Naive thymus-derived CD4-positive, alpha-beta T cell (primary cell): ENCODE data around the gene PAF1. TPM values are rescaled to one million over a fixed set of nuclear protein-coding genes. Genes with fewer than 3 reads are reported as not detected.
"Not testable (repeated sequence)": the region's sequence is repeated elsewhere in the genome, so short reads cannot be mapped to it uniquely, and the experiment has no call there.

Experiments used
- ATAC-seq: fragments of 150-1000 bp; cut with Tn5 transposase; 2 replicates; pipeline ENCODE4 v1.10.0; 2021; ENCODE audit warnings: mild to moderate bottlenecking, moderate library complexity
- CTCF ChIA-PET: fragments of 350-600 bp; sonication (Branson Sonifier 250); formaldehyde crosslinking; loops from one replicate; lab custom pipeline; 2021; ENCODE audit warnings: antibody characterized with exemption; lab: Charles Lee
- POLR2A ChIA-PET: fragments of 350-600 bp; sonication (Branson Sonifier 250); formaldehyde crosslinking; loops from one replicate; lab custom pipeline; 2021; ENCODE audit warnings: antibody characterized with exemption, inconsistent platforms; lab: Charles Lee
- DNase-seq, 9 donors: peaks; one replicate each; pipeline versions ENCODE4 v3.0.0 to v3.0.0-alpha.2; 2020 to 2022; ENCODE audit warnings: mixed read lengths in 1 of 9
- H3K27ac ChIP-seq: one replicate; pipeline ENCODE4 v1.7.0; 2013; ENCODE audit warnings: mild to moderate bottlenecking, low read depth, low read length, moderate library complexity
- H3K27me3 ChIP-seq, 2 donors: one replicate each; pipeline ENCODE4 v1.7.0; 2013; ENCODE audit warnings: low read length in 2 of 2, mild to moderate bottlenecking in 2 of 2, moderate library complexity in 2 of 2; ENCODE audit not compliant: control insufficient read depth in 2 of 2, insufficient read depth in 2 of 2
- H3K36me3 ChIP-seq, 3 experiments: 1 replicate in 2 of 3; 2 replicates in 1 of 3; pipeline ENCODE4 v1.7.0; 2013; ENCODE audit warnings: low read length in 3 of 3, mild to moderate bottlenecking in 3 of 3, moderate library complexity in 1 of 3; ENCODE audit not compliant: insufficient read depth in 3 of 3, control insufficient read depth in 2 of 3
- H3K4me1 ChIP-seq, 2 donors: one replicate each; pipeline ENCODE4 v1.7.0; 2013; ENCODE audit warnings: low read length in 2 of 2, mild to moderate bottlenecking in 2 of 2, moderate library complexity in 1 of 2; ENCODE audit not compliant: control insufficient read depth in 2 of 2, insufficient read depth in 2 of 2
- H3K4me3 ChIP-seq: 2 replicates; pipeline ENCODE4 v1.7.0; 2013; ENCODE audit warnings: mild to moderate bottlenecking, low read length
- H3K9me3 ChIP-seq, 3 experiments: 1 replicate in 2 of 3; 2 replicates in 1 of 3; pipeline ENCODE4 v1.7.0; 2013; ENCODE audit warnings: low read length in 3 of 3; ENCODE audit not compliant: control insufficient read depth in 2 of 3
- H3K27ac Mint-ChIP-seq, 9 donors: one replicate each; pipeline ENCODE4 v1.8.0; 2020 to 2022; ENCODE audit warnings: mixed read lengths in 9 of 9, mild to moderate bottlenecking in 8 of 9, moderate library complexity in 5 of 9, inconsistent platforms in 2 of 9
- H3K27me3 Mint-ChIP-seq, 5 donors: one replicate each; pipeline ENCODE4 v1.8.0; 2021 to 2022; ENCODE audit warnings: mixed read lengths in 5 of 5, mild to moderate bottlenecking in 1 of 5
- H3K36me3 Mint-ChIP-seq, 5 donors: one replicate each; pipeline ENCODE4 v1.8.0; 2020 to 2022; ENCODE audit warnings: mixed read lengths in 5 of 5, mild to moderate bottlenecking in 3 of 5, inconsistent platforms in 1 of 5
- H3K4me1 Mint-ChIP-seq, 7 donors: one replicate each; pipeline ENCODE4 v1.8.0; 2020 to 2022; ENCODE audit warnings: mixed read lengths in 7 of 7, mild to moderate bottlenecking in 3 of 7, inconsistent platforms in 1 of 7
- H3K4me3 Mint-ChIP-seq, 10 donors: one replicate each; pipeline ENCODE4 v1.8.0; 2020 to 2022; ENCODE audit warnings: mild to moderate bottlenecking in 10 of 10, mixed read lengths in 10 of 10, moderate library complexity in 6 of 10, inconsistent platforms in 2 of 10
- H3K9me3 Mint-ChIP-seq, 11 donors: one replicate each; pipeline ENCODE4 v1.8.0; 2020 to 2022; ENCODE audit warnings: mixed read lengths in 11 of 11, mild to moderate bottlenecking in 4 of 11, inconsistent platforms in 1 of 11, moderate library complexity in 1 of 11
- intact Hi-C, 2 donors: fragments of 100-400 bp; cut with micrococcal nuclease; formaldehyde crosslinking; loops; one replicate each; pipeline ENCODE4 v1.15.1; 2023
- polyA plus RNA-seq, 2 donors: library from polyadenylated mRNA; unstranded; fragments of 300-500 nt; fragmentation: Illumina TruSeq; gene quantifications; one replicate each; pipeline ENCODE4 v1.2.3, GENCODE V29; 2021
- total RNA-seq, 6 experiments: library from RNA in 5 of 6; stranded (reverse) in 5 of 6; gene quantifications; 1 replicate in 5 of 6; 2 replicates in 1 of 6; pipeline ENCODE4 v1.2.3 and lab custom pipeline; 2021 to 2026

PAF1 gene
- total and polyA plus RNA-seq, 7 experiments from 2014 or later: 35.8 to 104 (median 55.5) TPM

- Mint-ChIP-seq H3K36me3 (peaks cover 0 to 21% (median 0%) of the 10 kb centered on the region in 5 donors), H3K4me1 (peaks cover 64 to 77% (median 73%) of the 10 kb centered on the region in 7 donors), H3K9me3 (peaks cover 0 to 1% (median 0%) of the 10 kb centered on the region in 11 donors), H3K4me3 (peak within 1 kb of the TSS; percentile 90 to 100 (median 97)), H3K27me3 (no peaks in the 10 kb centered on the region), H3K27ac (peak within 1 kb of the TSS; percentile 90 to 97 (median 96))
- peak within 1 kb of the TSS; percentile 84 for H3K27ac ChIP-seq
- H3K4me3 ChIP-seq: peak within 1 kb of the TSS; percentile 95
- peaks cover 23 to 42% of the 10 kb centered on the region in 2 donors for H3K4me1 ChIP-seq
- peak; percentile 93 for ATAC-seq
- H3K9me3 ChIP-seq: no peaks in the 10 kb centered on the region
- no peaks in the 10 kb centered on the region for H3K27me3 ChIP-seq
- peak; percentile 97 to 100 (median 99) for DNase-seq
- CTCF ChIA-PET: interaction anchor here (0.8 to 1.1 kb wide), 4 partner anchors 9 to 93 kb away, joined by 3 read pairs; partner anchors contain the start of genes PLEKHG2 and RPS16
- H3K36me3 ChIP-seq: peaks cover 0 to 5% (median 0%) of the 10 kb centered on the region in 3 experiments
- intact Hi-C loops: loop anchor here (1.0 to 10.0 kb wide), 21 partner anchors 9 to 1920 kb away; partner anchors contain the start of genes EID2B (in 2 of the 2), MED29 (in 2 of the 2), PAF1 (in 2 of the 2) and PLEKHG2 (in 2 of the 2)
- POLR2A ChIA-PET: interaction anchor here (0.6 to 3.6 kb wide), 14 partner anchors 9 to 1921 kb away, joined by 3 to 23 read pairs (median 4); partner anchors contain the start of genes EIF3K, MED29, PAF1 and PLEKHG2
Observed at GRCh38 chr19:39341719-39342604, 48.9 kb downstream of the PAF1 start, which contains the start of gene SAMD4B. Gene SAMD4B (plus strand): TSS chr19:39342421. CDS start chr19:39356894, 14,473 bp downstream.

- H3K4me1 Mint-ChIP-seq: peaks cover 64 to 75% (median 71%) of the 10 kb centered on the region in 7 donors
- peaks cover 0 to 1% (median 0%) of the 10 kb centered on the region in 11 donors for H3K9me3 Mint-ChIP-seq
- H3K36me3 Mint-ChIP-seq: peaks cover 0 to 20% (median 0%) of the 10 kb centered on the region in 5 donors
- Histone ChIP-seq H3K4me3 (peak overlapping the region; percentile 95), H3K9me3 (no peaks in the 10 kb centered on the region), H3K4me1 (peaks cover 24 to 48% of the 10 kb centered on the region in 2 donors), H3K36me3 (peaks cover 0 to 5% (median 0%) of the 10 kb centered on the region in 3 experiments), H3K27me3 (no peaks in the 10 kb centered on the region), H3K27ac (peak overlapping the region; percentile 78)
- ATAC-seq: no peak
- intact Hi-C loops: loop anchor here (1.0 to 10.0 kb wide), 12 partner anchors 20 to 1921 kb away; partner anchors contain the start of genes COQ8B (in 1 of the 2), DYRK1B (in 1 of the 2), EID2 (in 1 of the 2) and EID2B (in 1 of the 2)
- no peaks in the 10 kb centered on the region for H3K27me3 Mint-ChIP-seq
- H3K27ac Mint-ChIP-seq: peak overlapping the region; percentile 90 to 97 (median 96)
- ChIA-PET POLR2A (interaction anchor here (0.6 to 3.6 kb wide), 7 partner anchors 8 to 1922 kb away, joined by 3 to 23 read pairs (median 5); partner anchors contain the start of genes MED29, PAF1, PLEKHG2 and RPS16), CTCF (no interaction called here)
- peak in 2 of 9 donors; percentile 10 to 17 for DNase-seq
- peak overlapping the region; percentile 90 to 100 (median 97) for H3K4me3 Mint-ChIP-seq
Observed at GRCh38 chr19:39341129-39341718, 49.7 kb downstream of the PAF1 start.

GRCh38 chr19:39340156-39340555 lies 50.8 kb downstream of the PAF1 start:
- H3K9me3 Mint-ChIP-seq, H3K4me3 ChIP-seq, H3K36me3 ChIP-seq, DNase-seq, CTCF ChIA-PET, ATAC-seq, H3K9me3 ChIP-seq, H3K27me3 ChIP-seq, H3K27me3 Mint-ChIP-seq: not testable (repeated sequence)
- H3K4me3 Mint-ChIP-seq: peak overlapping the region; percentile 90 to 100 (median 97)
- H3K36me3 Mint-ChIP-seq: peaks cover 3 to 22% (median 3%) of the 10 kb centered on the region in 5 donors
- POLR2A ChIA-PET: interaction anchor here (0.7 to 1.5 kb wide), 3 partner anchors 62 to 269 kb away, joined by 3 to 7 read pairs (median 3); no protein-coding TSS in a partner anchor
- Histone ChIP-seq H3K27ac (peak overlapping the region; percentile 78), H3K4me1 (peaks cover 26 to 52% of the 10 kb centered on the region in 2 donors)
- peaks cover 57 to 73% (median 67%) of the 10 kb centered on the region in 7 donors for H3K4me1 Mint-ChIP-seq
- intact Hi-C loops: loop anchor here (2.0 to 10.0 kb wide), 11 partner anchors 19 to 1922 kb away; partner anchors contain the start of genes COQ8B (in 1 of the 2), DYRK1B (in 1 of the 2), EID2B (in 1 of the 2) and HNRNPUL1 (in 1 of the 2)
- H3K27ac Mint-ChIP-seq: peak overlapping the region; percentile 36 to 97 (median 96)

- Mint-ChIP-seq H3K27ac (peak overlapping the region; percentile 36 to 97 (median 96)), H3K36me3 (peaks cover 5 to 26% (median 8%) of the 10 kb centered on the region in 5 donors), H3K4me3 (peak overlapping the region in 9 of 10 donors; percentile 52 to 100 (median 95)), H3K4me1 (peaks cover 59 to 73% (median 67%) of the 10 kb centered on the region in 7 donors), H3K9me3 (peaks cover 0 to 1% (median 0%) of the 10 kb centered on the region in 11 donors), H3K27me3 (no peaks in the 10 kb centered on the region)
- Histone ChIP-seq H3K27ac (peak overlapping the region; percentile 78), H3K36me3 (peaks cover 0 to 3% (median 0%) of the 10 kb centered on the region in 3 experiments), H3K27me3 (no peaks in the 10 kb centered on the region), H3K4me3 (no peak overlapping the region), H3K9me3 (no peaks in the 10 kb centered on the region), H3K4me1 (peaks cover 31 to 50% of the 10 kb centered on the region in 2 donors)
- POLR2A ChIA-PET: interaction anchor here (0.7 to 1.5 kb wide), 4 partner anchors 63 to 268 kb away, joined by 3 to 7 read pairs (median 3); partner anchors contain the start of gene PLEKHG2
- CTCF ChIA-PET: no interaction called here
- DNase-seq (no peak), ATAC-seq (no peak)
- intact Hi-C loops: loop anchor here (2.0 to 10.0 kb wide), 12 partner anchors 19 to 1923 kb away; partner anchors contain the start of genes COQ8B (in 1 of the 2), DYRK1B (in 1 of the 2), EID2B (in 1 of the 2) and HNRNPUL1 (in 1 of the 2)
Observed at GRCh38 chr19:39339674-39340073, 51.2 kb downstream of the PAF1 start.

- DNase-seq (no peak), ATAC-seq (no peak)
- H3K27me3 ChIP-seq: no peaks in the 10 kb centered on the region
- H3K4me1 Mint-ChIP-seq: peaks cover 53 to 76% (median 61%) of the 10 kb centered on the region in 7 donors
- H3K36me3 Mint-ChIP-seq: peaks cover 5 to 30% (median 9%) of the 10 kb centered on the region in 5 donors
- no peaks in the 10 kb centered on the region for H3K9me3 ChIP-seq
- intact Hi-C loops: loop anchor here in 1 of 2 donors (1.0 to 10.0 kb wide), 2 partner anchors 8 to 372 kb away; no protein-coding TSS in a partner anchor
- peak overlapping the region; percentile 97 for H3K4me3 ChIP-seq
- H3K9me3 Mint-ChIP-seq: peaks cover 0 to 1% (median 0%) of the 10 kb centered on the region in 11 donors
- peaks cover 0 to 7% (median 0%) of the 10 kb centered on the region in 3 experiments for H3K36me3 ChIP-seq
- H3K4me3 Mint-ChIP-seq: peak overlapping the region; percentile 98 to 100 (median 100)
- H3K27ac ChIP-seq: peak overlapping the region; percentile 94
- H3K27ac Mint-ChIP-seq: peak overlapping the region; percentile 94 to 100 (median 99)
- ChIA-PET POLR2A (interaction anchor here (0.6 to 4.7 kb wide), 17 partner anchors 9 to 211 kb away, joined by 3 to 23 read pairs (median 5); partner anchors contain the start of genes LRFN1, MED29, PAF1 and PAK4), CTCF (interaction anchor here (0.8 to 1.2 kb wide), 3 partner anchors 9 to 214 kb away, joined by 3 to 9 read pairs (median 4); no protein-coding TSS in a partner anchor)
- H3K27me3 Mint-ChIP-seq: no peaks in the 10 kb centered on the region
- peaks cover 35 to 55% of the 10 kb centered on the region in 2 donors for H3K4me1 ChIP-seq
Observed at GRCh38 chr19:39336483-39336882, 54.4 kb downstream of the PAF1 start.
